NCI-H1436 treated with DMSO at 0.1 percent for 48 hours (cell line): ENCODE measurements around the gene FOXP1.

Experiments used
- DNase-seq: peaks from one replicate; lab custom pipeline; 2025; lab: John Stamatoyannopoulos, UW

The FOXP1 gene

DNA sequence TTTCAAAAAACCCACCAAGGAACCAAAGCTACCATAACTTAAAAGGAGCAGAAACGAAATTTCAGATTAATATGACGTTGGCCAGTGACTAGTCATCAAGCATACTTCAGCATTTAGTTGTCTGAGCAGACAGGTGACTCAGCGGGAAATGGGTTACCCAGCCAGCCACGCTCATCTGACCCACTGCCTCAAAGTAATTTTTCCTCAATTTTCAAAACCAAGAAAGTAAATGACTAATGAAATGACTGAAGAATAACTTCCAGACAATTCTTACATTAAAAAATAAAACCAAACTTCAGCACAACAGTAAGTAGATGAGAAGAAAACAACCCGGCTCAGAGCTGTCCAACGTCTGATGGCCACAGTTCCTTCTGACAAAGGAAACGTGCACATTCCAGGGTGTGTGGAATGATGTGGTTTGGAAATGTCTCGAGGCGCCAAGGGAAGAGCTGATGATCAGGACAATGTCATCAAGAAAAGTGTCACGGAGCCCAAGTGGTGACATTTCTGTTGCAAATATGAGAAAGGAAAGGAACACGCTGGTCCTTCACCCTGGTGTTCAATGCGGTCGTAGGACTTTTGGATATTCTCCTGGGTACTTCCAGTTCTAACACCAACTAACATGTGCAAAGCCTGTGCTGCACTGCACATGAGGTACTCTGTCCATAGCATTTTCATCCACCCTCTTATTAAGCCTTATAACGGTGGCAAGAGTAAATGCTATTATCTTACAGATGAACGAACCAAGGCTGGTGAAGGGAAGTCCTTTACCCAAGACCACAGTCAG, 79.1 kb downstream of the FOXP1 start:
- no peak for DNase-seq

DNA sequence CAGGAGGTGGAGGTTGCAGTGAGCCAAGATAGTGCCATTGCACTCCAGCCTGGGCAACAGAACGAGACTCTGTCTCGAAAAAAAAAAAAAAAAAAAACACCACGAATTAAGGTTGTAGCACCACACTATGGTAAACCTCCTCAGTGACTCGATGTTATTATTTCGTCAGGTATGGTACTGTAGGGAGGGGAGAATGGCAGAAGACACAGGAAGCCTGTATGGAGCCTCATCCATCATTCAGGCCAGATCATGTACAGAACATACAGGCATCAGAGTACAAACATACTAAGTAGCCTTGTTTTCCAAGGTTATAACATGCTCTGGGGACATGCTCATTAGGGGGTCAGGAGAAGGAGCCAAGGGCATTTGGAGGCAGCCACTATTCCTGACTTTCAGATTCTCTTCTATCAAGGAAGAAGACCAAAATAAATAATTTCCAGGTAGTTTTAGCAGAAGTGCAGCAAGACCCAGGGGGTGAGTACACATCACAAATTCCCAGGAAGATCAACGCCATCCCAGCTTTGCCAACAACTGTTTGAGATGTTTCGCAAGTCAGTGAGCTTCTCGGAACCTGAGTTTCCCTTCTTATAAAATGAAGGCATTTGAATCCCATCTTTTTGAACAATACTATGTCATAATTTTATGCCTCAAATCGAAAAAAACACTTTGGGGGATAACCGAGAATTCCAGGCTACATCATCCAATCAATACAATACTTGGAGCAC, 79.8 kb downstream of the FOXP1 start:
- no peak for DNase-seq

DNA sequence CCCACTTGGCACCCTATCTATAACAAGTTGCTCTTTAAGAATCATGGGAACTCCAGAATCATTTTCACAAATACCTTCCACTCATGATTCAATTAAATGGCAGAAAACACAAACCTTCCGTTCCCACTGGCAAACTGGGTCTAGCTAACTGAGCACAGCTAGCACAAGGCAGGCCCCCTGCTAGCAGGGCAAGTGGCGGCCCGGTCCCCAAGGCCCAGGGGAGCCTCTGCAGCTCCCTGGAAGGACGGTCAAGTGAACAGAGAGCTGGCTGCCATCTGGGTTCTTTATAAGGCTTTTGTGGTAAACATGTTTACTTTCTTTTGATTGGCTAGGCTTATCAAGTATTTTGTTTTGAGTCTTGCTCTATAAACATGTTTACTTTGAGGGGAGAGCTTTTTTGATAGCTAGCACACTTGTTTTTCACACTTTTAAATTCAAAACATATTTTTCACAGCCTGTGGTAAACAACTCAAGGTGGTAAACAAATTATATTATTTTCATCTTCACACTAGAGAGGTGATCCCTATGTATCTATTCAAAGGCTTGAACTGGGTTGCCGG, 81.4 kb downstream of the FOXP1 start:
- no peak for DNase-seq

DNA sequence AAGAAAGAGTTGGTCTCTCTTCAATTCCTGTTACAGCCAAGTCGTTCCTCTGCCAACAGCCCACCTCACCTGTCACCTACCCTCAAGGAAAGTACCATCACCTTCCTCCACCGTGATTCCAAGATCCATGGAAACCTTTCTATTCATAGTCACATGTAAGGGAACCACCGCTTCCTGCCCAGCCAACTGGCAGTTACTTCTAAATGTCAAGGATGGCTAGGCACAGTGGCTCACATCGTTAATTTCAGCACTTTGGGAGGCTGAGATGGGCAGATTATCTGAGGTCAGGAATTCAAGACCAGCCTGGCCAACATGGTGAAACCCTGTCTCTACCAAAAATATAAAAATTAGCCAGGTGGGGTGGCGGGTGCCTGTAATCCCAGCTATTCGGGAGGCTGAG, 82.8 kb downstream of the FOXP1 start:
- no peak for DNase-seq

DNA sequence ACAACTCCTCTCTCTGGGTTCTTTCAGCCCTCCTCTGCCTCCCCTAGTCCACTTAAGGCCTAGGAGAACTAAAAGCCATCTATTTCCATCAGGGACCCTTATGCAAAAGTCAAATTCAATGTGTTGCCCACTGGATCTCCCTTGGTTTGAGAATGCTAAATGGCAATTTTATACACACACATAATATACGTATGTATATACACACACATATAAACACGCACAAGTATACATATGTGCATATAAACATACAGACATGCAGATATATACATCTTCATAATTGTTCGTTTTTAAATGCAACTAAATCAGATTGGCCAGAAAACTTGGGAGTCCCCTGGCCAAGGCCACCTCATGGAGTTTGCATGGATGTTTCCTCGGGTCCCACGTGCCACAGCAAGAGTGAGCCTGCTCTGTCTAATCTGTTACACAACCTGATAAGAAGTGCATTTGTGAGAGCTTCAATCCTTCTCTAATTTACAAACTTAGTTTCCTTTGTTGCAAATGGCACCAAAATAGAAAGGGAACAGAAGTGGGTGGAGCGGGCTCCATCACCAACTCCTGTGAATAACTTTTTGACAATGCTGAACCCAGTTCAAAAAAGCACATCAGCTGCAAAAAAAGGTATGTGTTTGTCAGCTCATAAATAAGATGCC, 84.2 kb downstream of the FOXP1 start:
- DNase-seq, result no peak

DNA sequence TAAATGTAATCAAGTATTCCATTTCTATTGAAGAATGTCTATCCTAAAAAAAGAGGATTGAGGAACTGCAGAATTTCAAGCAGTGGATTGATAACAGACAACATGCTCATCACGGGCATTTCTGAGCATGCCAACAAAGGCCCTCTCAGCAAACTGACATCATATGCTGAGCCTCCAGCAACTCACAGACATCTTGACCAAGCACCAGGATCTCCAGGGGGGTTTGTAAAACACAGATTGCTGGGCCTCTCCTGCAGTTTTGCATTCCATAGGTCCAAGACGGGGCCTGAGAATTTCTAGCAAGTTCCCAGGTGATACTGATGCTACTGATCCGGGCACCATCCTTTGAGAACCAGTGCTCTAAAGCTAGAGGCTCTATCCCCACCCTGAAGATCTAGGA, 85.0 kb downstream of the FOXP1 start:
- DNase-seq, result no peak

DNA sequence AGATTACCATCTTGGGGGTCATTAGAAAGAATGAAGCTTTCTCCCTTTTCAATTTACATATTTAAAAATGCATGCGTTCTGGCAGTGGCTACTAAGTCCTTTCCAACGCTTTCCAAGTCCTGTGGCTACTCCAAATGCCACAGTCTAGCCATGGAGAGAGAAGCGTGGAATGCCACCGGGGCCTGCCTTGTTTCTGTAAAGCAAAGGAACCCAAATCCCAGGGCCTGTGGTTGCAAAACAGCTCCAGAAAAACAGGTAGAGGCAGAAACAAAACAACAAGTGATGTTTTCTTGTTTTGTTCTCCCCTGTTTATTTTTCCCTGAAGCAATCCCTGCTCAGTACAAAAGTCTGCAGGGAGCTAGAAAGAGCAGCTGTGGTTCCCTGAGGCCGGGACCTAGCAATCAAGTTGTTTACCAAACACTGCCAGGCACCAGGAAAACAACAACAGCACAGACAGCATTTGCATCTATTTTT, 85.5 kb downstream of the FOXP1 start:
- no peak for DNase-seq

DNA sequence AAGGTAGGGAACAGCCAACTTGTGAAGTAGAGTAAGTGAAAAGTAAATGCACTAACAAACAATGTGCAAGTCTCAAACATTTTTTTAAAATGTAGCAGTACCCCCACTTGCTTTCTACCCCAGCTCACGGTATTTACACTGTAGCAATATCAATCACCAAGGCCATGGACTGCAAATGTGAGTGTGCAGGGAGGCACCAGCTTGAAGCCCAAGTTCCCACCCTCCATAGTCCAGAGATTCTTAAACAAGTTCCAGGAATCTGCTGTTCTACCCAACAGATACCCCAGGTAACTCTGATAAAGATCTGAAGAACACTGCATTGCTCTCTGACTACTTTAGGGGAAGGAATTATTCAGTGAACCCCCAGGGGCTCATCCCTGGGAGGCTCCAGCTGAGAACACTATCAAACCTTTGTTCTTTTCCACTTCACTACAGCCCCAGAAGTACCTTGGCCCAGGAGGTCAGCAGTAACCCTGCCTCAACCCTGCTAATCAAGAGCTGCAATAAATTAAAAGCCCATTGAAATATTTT, 86.1 kb downstream of the FOXP1 start:
- no peak for DNase-seq

DNA sequence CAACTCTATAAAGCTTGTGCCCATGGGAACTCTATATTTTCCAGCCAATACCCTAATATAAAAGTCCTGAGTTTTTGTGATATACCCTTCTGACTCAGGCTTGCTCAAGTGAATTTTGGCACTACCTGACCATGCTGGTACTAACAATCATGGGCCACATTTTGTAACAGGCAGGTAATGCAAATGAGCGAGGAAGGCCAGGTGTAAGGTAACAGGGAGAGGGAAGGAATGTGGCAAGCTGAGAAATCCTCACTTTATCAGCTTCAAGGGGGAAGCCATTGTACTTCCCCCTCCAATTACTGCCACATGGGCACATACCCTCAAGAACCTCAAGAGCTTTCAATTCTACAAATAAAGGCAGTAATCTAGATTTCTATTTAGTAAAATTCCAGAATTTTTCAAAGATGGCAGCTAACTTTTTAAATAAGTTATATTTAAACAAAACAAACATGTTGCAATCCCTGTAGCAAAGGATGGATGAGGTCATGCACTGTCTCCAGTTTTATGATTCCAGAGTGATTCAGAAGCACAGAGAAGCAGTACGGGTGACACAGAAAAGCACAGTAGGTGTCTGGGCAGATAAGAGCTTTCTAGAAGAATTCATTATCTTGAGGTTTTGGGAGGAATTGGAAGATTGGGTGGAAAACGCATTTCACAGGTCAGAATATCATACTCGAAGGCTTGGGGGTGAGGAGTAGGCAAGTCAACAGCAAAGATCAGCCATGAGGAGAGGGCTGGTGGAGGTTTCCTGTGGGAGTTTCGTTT, 87.6 kb downstream of the FOXP1 start:
- DNase-seq, result no peak

DNA sequence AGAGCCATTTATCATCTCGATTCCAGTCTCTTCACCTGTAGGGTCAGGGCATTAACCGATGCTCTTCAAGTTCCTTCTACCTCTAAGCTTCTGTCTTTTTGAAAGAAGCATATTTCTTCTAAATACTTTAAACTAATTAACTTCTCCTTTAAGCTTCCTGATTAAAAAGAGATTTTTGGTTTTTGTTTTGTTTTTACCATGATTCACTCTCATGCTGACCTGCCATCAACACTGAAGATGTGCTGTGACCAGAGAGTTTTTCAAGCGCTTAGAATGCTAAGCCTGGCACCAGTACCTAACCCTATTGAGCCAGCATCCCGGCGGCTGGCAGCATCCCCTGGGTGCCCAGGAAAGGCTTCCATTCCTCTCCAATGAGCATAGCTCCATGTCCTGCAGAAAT, 89.3 kb downstream of the FOXP1 start:
- DNase-seq, result no peak

DNA sequence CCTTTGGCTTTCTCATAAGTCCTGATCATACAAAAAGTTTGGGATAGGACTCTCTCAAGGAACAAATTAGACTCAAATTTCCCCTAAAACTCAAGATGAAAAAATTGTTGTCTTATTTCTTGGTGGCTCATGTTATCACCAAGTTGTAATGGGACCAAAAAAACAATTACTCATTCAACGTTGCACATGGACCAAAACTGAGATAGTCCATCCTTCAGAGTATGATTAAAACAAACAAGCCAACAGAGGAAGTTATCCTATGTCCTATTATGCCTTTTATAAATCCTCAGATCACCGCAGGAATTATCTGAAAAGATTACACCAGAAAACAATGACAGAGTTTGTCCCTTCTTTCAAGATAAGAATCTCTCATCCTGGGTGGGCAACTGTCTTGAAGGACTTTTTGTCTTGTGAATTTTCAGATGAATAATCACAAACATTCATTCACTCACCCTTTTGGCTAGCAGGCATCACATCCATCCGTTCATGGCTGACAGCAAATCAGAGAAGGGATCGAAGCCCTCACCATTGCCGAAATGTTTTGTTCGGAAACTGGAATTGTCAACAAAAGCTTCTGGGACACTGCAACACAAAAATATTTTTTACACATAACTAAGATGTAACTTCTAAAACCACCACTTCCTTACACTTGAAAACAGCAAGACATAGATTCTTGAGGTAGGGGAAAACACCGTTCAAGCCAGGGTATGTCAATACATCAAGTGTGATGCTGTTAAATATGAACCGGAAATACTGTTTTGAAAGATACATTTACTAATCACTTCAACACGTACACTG, 90.4 kb downstream of the FOXP1 start:
- DNase-seq, result no peak

DNA sequence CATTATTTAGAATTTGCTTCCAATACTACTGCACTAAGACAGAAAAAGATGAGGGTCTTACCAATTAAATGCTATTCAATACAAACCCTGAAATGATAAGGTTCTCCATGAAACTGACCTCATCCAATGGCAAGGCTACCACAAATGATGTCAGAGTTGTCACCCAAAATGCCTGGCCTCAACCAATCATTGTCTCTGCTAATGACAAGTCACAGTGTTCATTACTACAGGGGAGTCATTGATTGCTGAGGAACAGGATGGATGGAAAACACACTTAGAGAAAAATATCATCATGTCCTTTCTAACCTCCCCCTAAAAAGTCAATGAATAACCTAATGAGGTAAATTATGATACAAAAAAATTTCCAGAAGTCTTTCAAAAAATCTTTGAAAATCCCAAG, 91.0 kb downstream of the FOXP1 start:
- DNase-seq, result no peak

DNA sequence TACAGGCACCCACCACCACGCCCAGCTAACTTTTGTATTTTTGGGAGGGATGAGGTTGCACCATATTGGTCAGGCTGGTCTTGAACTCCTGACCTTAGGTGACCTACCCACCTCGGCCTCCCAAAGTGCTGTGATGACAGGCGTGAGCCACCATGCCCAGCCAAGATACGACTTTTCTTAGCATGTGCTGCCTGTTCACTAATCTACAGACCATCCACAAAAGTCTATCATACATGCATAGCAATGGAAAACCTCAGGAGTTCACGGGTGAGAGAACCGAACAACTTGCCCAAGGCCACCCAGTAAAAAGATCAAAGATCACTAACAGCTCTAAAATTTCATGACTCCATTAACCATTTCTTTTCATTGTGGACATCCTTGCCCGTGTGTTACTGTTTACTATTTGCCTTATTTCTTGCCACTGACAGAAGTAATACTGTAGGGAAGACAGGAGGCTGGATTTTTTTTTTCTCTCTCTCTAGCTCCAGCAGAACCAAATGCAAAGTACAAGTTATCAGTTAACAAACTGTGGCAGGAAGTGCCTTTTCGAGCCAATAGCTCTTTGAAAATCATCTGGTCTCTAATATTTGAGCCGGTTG, 92.3 kb downstream of the FOXP1 start:
- no peak for DNase-seq

DNA sequence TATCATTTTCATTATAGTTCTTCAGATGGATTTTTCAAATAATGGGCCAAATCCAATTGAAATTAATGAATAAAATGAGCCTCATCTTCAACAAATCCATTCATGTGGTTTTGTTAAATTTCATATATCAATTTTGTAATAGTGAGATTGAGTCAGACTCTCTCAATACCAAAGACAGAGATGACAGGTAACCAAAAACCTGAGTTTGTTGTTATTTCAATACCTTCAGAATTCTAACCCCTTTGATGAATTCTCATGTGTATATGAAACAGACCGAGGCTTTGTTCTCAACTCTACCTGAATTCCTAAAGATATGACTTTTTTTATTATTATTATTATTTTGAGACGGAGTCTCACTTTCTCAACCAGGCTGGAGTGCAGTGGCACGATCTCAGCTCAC, 92.8 kb downstream of the FOXP1 start:
- DNase-seq, result no peak

DNA sequence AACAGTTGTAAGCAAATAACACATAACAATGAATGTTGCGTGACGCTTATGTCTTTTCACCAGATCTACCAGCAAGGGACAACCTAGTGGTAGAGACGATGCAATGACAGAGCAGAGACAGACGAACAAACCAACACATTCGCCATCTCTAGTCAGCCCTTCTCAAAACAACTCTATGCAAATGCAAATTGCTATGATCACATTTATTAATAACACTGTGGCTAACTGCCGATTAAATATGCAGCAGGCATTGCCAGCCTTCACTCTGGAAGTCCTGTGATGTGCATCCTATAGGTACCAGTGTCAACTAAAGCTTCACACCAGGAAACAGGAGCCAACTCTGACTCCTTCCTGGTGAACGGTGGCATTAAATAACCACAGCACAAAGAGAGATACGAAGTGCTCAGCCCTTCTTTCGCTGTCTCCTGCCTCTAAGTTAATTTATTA, 94.2 kb downstream of the FOXP1 start:
- DNase-seq, result no peak

DNA sequence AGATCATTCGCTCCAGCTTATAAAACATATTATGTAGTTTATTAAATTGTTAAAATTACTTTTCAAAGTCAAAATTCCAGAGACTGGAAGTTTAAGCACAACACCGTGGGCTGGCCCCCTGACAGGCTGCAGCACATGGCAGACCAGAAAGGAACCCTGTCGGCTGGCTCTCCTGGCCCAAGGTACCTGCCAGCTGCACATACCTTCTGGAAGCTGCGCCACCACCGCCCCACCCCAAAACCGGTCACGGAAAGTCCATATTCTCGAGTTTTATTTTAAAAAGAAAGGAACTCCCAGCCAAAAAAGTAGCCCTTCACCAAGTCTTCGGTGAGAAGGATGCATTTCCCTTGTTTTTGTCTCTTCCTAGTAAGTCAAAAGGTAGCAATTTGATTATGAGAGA, 94.6 kb downstream of the FOXP1 start:
- DNase-seq, result no peak

DNA sequence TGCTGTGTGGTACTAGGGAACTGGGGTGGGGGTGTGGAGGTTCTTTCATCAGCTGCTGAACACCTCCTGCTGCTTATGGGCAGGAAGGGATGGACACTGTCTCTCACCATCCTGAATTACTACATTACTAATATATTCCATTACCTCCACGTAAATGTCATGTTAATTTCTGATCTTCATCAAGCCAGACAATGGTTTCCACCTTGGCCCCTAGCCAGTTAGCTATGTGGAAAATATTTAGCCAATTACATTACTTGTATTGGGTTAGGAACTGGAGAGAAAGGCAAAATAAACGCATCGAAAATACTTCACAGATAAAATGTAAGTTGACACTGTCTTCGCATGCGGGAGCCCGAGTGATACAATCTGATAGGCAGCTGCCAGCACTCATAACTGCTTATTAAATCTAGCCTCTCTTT, 95.1 kb downstream of the FOXP1 start:
- DNase-seq, result no peak

DNA sequence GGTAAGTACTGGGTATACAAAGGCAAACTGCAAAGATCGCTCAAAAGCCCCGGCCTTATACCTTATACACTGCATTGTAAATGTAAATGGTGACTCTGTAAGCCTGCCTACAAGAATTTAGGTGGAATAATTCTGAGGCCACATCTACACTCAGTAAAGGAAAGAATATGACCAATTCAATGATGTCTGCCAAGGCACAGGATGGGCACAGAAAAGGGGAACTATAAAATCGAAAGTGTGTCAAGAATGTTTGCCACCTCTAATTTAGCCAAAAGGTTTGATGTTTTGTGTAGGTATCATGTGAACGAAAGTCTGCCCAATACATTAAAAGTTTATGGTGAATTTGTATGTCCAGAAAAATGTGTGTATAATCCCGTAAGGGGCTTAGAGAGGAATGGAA, 96.1 kb downstream of the FOXP1 start:
- DNase-seq, result no peak

DNA sequence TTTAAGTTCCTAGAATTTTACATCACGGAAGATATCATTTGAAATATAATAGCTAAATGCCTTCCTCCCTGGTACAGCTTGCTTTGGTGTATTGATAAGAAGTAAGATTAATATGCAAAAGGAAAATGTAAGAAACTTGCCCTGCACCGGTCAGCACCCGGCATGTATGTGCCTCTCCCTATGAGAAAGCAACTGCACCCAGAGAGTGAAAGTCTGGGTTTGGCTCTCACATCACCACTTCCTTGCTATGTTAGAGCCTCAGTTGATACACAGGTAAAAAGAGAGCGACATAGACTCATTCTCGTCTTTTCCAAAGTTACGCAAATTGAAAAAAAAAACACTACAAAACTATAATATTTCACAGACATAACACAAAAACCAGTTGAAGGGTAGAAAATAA, 96.7 kb downstream of the FOXP1 start:
- no peak for DNase-seq

DNA sequence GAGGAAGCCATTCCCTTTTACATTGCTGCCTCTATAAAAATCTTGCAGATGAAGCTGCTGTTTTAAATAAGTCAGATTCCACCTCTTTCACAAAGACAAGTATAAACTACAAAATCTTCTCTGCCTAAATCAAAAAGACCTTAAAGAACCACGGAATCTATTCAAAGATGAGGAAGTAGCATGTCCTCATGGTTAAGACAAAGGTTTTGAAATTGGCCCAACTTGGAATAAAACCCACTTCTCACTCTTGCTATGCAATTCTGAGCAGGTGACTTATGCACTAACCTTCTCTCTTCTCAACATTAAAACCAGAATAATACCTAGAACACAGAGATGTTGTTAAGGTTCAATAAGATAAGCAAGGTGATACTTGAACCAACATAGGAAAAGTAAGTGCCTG, 97.6 kb downstream of the FOXP1 start:
- DNase-seq, result no peak
